GM23338 (cell line): Measurements from ENCODE around the gene C2orf72. TPM values are rescaled to one million over a fixed set of nuclear protein-coding genes. Genes with fewer than 3 reads are reported as not detected.

Experiments used
- ATAC-seq: fragments of 200-7000 bp; cut with Tn5 transposase; 3 replicates; pipeline ENCODE4 v1.9.1; 2020
- DNase-seq: peaks from one replicate; pipeline ENCODE4 v3.0.0-alpha.2; 2015; ENCODE audit warnings: low spot score
- H2AFZ ChIP-seq: fragments of 200-600 bp; sonication (generic); 2 replicates; pipeline ENCODE4 v1.8.0; 2016; ENCODE audit warnings: antibody characterized with exemption, mild to moderate bottlenecking, moderate library complexity
- H3F3A ChIP-seq: fragments of 200-600 bp; sonication (generic); replicated peaks from 2 replicates; pipeline ENCODE4 v1.8.0; 2017; ENCODE audit warnings: antibody characterized with exemption, mixed run types, low read depth
- H3K27ac ChIP-seq: fragments of 200-600 bp; sonication (generic); 2 replicates; pipeline ENCODE4 v1.6.1; 2016; ENCODE audit warnings: low read depth
- H3K27me3 ChIP-seq: fragments of 200-600 bp; sonication (generic); 2 replicates; pipeline ENCODE4 v1.8.0; 2016; ENCODE audit warnings: mild to moderate bottlenecking, mixed run types, moderate library complexity; ENCODE audit not compliant: insufficient read depth
- H3K36me3 ChIP-seq: fragments of 200-600 bp; sonication (generic); 2 replicates; pipeline ENCODE4 v1.8.0; 2016; ENCODE audit warnings: mild to moderate bottlenecking; ENCODE audit not compliant: insufficient read depth
- H3K4me1 ChIP-seq: fragments of 200-600 bp; sonication (generic); 2 replicates; pipeline ENCODE4 v1.8.0; 2016; ENCODE audit warnings: mild to moderate bottlenecking, moderate library complexity; ENCODE audit not compliant: insufficient read depth
- H3K4me2 ChIP-seq: fragments of 200-600 bp; sonication (generic); 2 replicates; pipeline ENCODE4 v1.7.1; 2017; ENCODE audit warnings: mixed run types
- H3K4me3 ChIP-seq: fragments of 200-600 bp; sonication (generic); 2 replicates; pipeline ENCODE4 v1.6.1; 2016; ENCODE audit warnings: mixed run types
- H3K79me2 ChIP-seq: fragments of 200-600 bp; sonication (generic); replicated peaks from 2 replicates; pipeline ENCODE4 v1.8.0; 2017; ENCODE audit warnings: mild to moderate bottlenecking; ENCODE audit not compliant: insufficient read depth
- H3K9me2 ChIP-seq: fragments of 200-600 bp; sonication (generic); 2 replicates; pipeline ENCODE4 v1.8.0; 2017; ENCODE audit not compliant: insufficient read depth
- H4K20me1 ChIP-seq: fragments of 200-600 bp; sonication (generic); replicated peaks from 2 replicates; pipeline ENCODE4 v1.8.0; 2017; ENCODE audit warnings: mild to moderate bottlenecking; ENCODE audit not compliant: insufficient read depth
- H3K27ac Mint-ChIP-seq: 2 replicates; pipeline ENCODE4 v1.8.0; 2020; ENCODE audit warnings: inconsistent platforms, mild to moderate bottlenecking, moderate library complexity, mixed read lengths
- H3K27me3 Mint-ChIP-seq: 3 replicates; pipeline ENCODE4 v1.8.0; 2022; ENCODE audit warnings: low read depth, mild to moderate bottlenecking, moderate library complexity, mixed read lengths, inconsistent platforms; ENCODE audit not compliant: insufficient read depth, poor library complexity
- H3K36me3 Mint-ChIP-seq: 3 replicates; pipeline ENCODE4 v1.8.0; 2021; ENCODE audit warnings: low read depth, mild to moderate bottlenecking, inconsistent platforms, moderate library complexity, mixed read lengths
- H3K4me1 Mint-ChIP-seq: 3 replicates; pipeline ENCODE4 v1.8.0; 2020; ENCODE audit warnings: mild to moderate bottlenecking, inconsistent platforms, mixed read lengths
- H3K4me3 Mint-ChIP-seq: 3 replicates; pipeline ENCODE4 v1.8.0; 2021; ENCODE audit warnings: moderate library complexity, mild to moderate bottlenecking, inconsistent platforms, mixed read lengths
- H3K9me3 Mint-ChIP-seq: 3 replicates; pipeline ENCODE4 v1.8.0; 2020; ENCODE audit warnings: moderate library complexity, mild to moderate bottlenecking, inconsistent platforms, mixed read lengths
- CREB1 ChIP-seq: fragments of 250-450 bp; sonication (Bioruptor Pico); IDR thresholded peaks from 2 replicates; pipeline ENCODE4 v1.5.0; 2020; ENCODE audit warnings: low read depth, mild to moderate bottlenecking, moderate library complexity
- CTCF ChIP-seq, 2 experiments: fragments of 200-600 bp in 1 of 2; sonication (generic) in 1 of 2; conservative IDR thresholded peaks; 2 replicates each; pipeline versions ENCODE4 v1.5.1 to v1.6.1; 2016 to 2017; ENCODE audit warnings: antibody characterized with exemption in 2 of 2, low read depth in 2 of 2, mild to moderate bottlenecking in 2 of 2, moderate library complexity in 1 of 2
- ETS1 ChIP-seq: IDR thresholded peaks from 2 replicates; pipeline ENCODE4 v1.6.1; 2016; ENCODE audit warnings: antibody characterized with exemption
- EZH2 ChIP-seq: fragments of 200-600 bp; sonication (generic); IDR thresholded peaks from one replicate; pipeline ENCODE4 v1.8.0; 2017; ENCODE audit warnings: antibody characterized with exemption, mild to moderate bottlenecking, low read depth; ENCODE audit not compliant: unreplicated experiment
- JUNB ChIP-seq: IDR thresholded peaks from one replicate; pipeline ENCODE4 v1.6.1; 2016; ENCODE audit warnings: antibody characterized with exemption; ENCODE audit not compliant: unreplicated experiment
- POLR2AphosphoS5 ChIP-seq: IDR thresholded peaks from 2 replicates; pipeline ENCODE4 v1.6.1; 2016; ENCODE audit warnings: antibody characterized with exemption, low read depth
- STAT1 ChIP-seq: IDR thresholded peaks from one replicate; pipeline ENCODE4 v1.6.1; 2016; ENCODE audit warnings: antibody characterized with exemption; ENCODE audit not compliant: unreplicated experiment
- ZNF331 ChIP-seq: fragments of 250-450 bp; sonication (Bioruptor Pico); IDR thresholded peaks from 2 replicates; pipeline ENCODE4 v1.5.0; 2020; ENCODE audit warnings: low read depth, mild to moderate bottlenecking, moderate library complexity
- ZNF462 ChIP-seq: fragments of 250-450 bp; sonication (Bioruptor Pico); IDR thresholded peaks from 2 replicates; pipeline ENCODE4 v1.5.0; 2020; ENCODE audit warnings: mild to moderate bottlenecking, moderate library complexity
- polyA plus RNA-seq: library from polyadenylated mRNA; unstranded; fragments of >200 nt; fragmentation: Nextera tagmentation; extraction: Ambion mirVana; gene quantifications from 2 replicates; pipeline ENCODE4 v1.2.1, GENCODE V29; 2016
- total RNA-seq: library from RNA; depleted of rRNA; stranded (reverse); fragments of >200 nt; shearing (Covaris generic); gene quantifications from 2 replicates; pipeline ENCODE4 v1.2.3, GENCODE V29; 2014

The C2orf72 gene
- total and polyA plus RNA-seq, 2 experiments from 2014 or later = 0.37 to 1.4 TPM

- no peak for TF ChIP-seq JUNB
Measured at GRCh38 chr2:231001036-231001435, 36.3 kb upstream of the C2orf72 start (continued).

- H3K9me2 ChIP-seq = peaks cover 7% of the 10 kb centered on the region; the same call in 1 of the 2 replicates
- no peaks in the 10 kb centered on the region for H3F3A ChIP-seq
- DNase-seq = no peak
- no peak overlapping the region for H3K27ac ChIP-seq
- no peaks in the 10 kb centered on the region for H4K20me1 ChIP-seq
- H3K36me3 ChIP-seq = no peaks in the 10 kb centered on the region
- 0 out of 2 replicates have a peak, but pooled peaks cover 8% of the 10 kb centered on the region for H3K27me3 ChIP-seq
- peaks cover 2% of the 10 kb centered on the region for H3K27me3 Mint-ChIP-seq
- no peak overlapping the region for H3K4me3 ChIP-seq
- no peak overlapping the region for H3K4me3 Mint-ChIP-seq
- H3K79me2 ChIP-seq = no peaks in the 10 kb centered on the region
- H3K36me3 Mint-ChIP-seq = peaks cover 10% of the 10 kb centered on the region
- peaks cover 8% of the 10 kb centered on the region; the same call in 2 of the 3 replicates for H3K4me1 Mint-ChIP-seq
- TF ChIP-seq CTCF (conservative IDR thresholded peaks at IDR 0.05; ENCODE audit: low read depth in 2 of 2) (no peak), JUNB (no peak), STAT1 (no peak), CREB1 (CRISPR knock-in tag) (no peak), ZNF462 (CRISPR knock-in tag) (no peak), EZH2 (no peak), ZNF331 (no peak), ETS1 (no peak), POLR2AphosphoS5 (no peak)
- no peaks in the 10 kb centered on the region for H3K4me1 ChIP-seq
- H3K9me3 Mint-ChIP-seq = peaks cover 19% of the 10 kb centered on the region
- H3K27ac Mint-ChIP-seq = no peak overlapping the region
- no peak overlapping the region for H3K4me2 ChIP-seq
- H2AFZ ChIP-seq = no peak overlapping the region
- no peak for ATAC-seq
Measured at GRCh38 chr2:231001921-231002320, 35.4 kb upstream of the C2orf72 start.
